Naive thymus-derived CD4-positive, alpha-beta T cell (primary cell): ENCODE measurements around the gene PTPRG. TPM values are rescaled to one million over a fixed set of nuclear protein-coding genes. Genes with fewer than 3 reads are reported as not detected.

ENCODE experiments used
- ATAC-seq: fragments of 150-1000 bp; cut with Tn5 transposase; 2 replicates; pipeline ENCODE4 v1.10.0; 2021; ENCODE audit warnings: mild to moderate bottlenecking, moderate library complexity
- CTCF ChIA-PET: fragments of 350-600 bp; sonication (Branson Sonifier 250); formaldehyde crosslinking; loops from one replicate; lab custom pipeline; 2021; ENCODE audit warnings: antibody characterized with exemption; lab: Charles Lee
- POLR2A ChIA-PET: fragments of 350-600 bp; sonication (Branson Sonifier 250); formaldehyde crosslinking; loops from one replicate; lab custom pipeline; 2021; ENCODE audit warnings: antibody characterized with exemption, inconsistent platforms; lab: Charles Lee
- DNase-seq, 9 donors: peaks; one replicate each; pipeline versions ENCODE4 v3.0.0 to v3.0.0-alpha.2; 2020 to 2022; ENCODE audit warnings: mixed read lengths in 1 of 9
- H3K27ac ChIP-seq: one replicate; pipeline ENCODE4 v1.7.0; 2013; ENCODE audit warnings: mild to moderate bottlenecking, low read depth, low read length, moderate library complexity
- H3K27me3 ChIP-seq, 2 donors: one replicate each; pipeline ENCODE4 v1.7.0; 2013; ENCODE audit warnings: low read length in 2 of 2, mild to moderate bottlenecking in 2 of 2, moderate library complexity in 2 of 2; ENCODE audit not compliant: control insufficient read depth in 2 of 2, insufficient read depth in 2 of 2
- H3K36me3 ChIP-seq, 3 experiments: 1 replicate in 2 of 3; 2 replicates in 1 of 3; pipeline ENCODE4 v1.7.0; 2013; ENCODE audit warnings: low read length in 3 of 3, mild to moderate bottlenecking in 3 of 3, moderate library complexity in 1 of 3; ENCODE audit not compliant: insufficient read depth in 3 of 3, control insufficient read depth in 2 of 3
- H3K4me1 ChIP-seq, 2 donors: one replicate each; pipeline ENCODE4 v1.7.0; 2013; ENCODE audit warnings: low read length in 2 of 2, mild to moderate bottlenecking in 2 of 2, moderate library complexity in 1 of 2; ENCODE audit not compliant: control insufficient read depth in 2 of 2, insufficient read depth in 2 of 2
- H3K4me3 ChIP-seq: 2 replicates; pipeline ENCODE4 v1.7.0; 2013; ENCODE audit warnings: mild to moderate bottlenecking, low read length
- H3K9me3 ChIP-seq, 3 experiments: 1 replicate in 2 of 3; 2 replicates in 1 of 3; pipeline ENCODE4 v1.7.0; 2013; ENCODE audit warnings: low read length in 3 of 3; ENCODE audit not compliant: control insufficient read depth in 2 of 3
- H3K27ac Mint-ChIP-seq, 9 donors: one replicate each; pipeline ENCODE4 v1.8.0; 2020 to 2022; ENCODE audit warnings: mixed read lengths in 9 of 9, mild to moderate bottlenecking in 8 of 9, moderate library complexity in 5 of 9, inconsistent platforms in 2 of 9
- H3K27me3 Mint-ChIP-seq, 5 donors: one replicate each; pipeline ENCODE4 v1.8.0; 2021 to 2022; ENCODE audit warnings: mixed read lengths in 5 of 5, mild to moderate bottlenecking in 1 of 5
- H3K36me3 Mint-ChIP-seq, 5 donors: one replicate each; pipeline ENCODE4 v1.8.0; 2020 to 2022; ENCODE audit warnings: mixed read lengths in 5 of 5, mild to moderate bottlenecking in 3 of 5, inconsistent platforms in 1 of 5
- H3K4me1 Mint-ChIP-seq, 7 donors: one replicate each; pipeline ENCODE4 v1.8.0; 2020 to 2022; ENCODE audit warnings: mixed read lengths in 7 of 7, mild to moderate bottlenecking in 3 of 7, inconsistent platforms in 1 of 7
- H3K4me3 Mint-ChIP-seq, 10 donors: one replicate each; pipeline ENCODE4 v1.8.0; 2020 to 2022; ENCODE audit warnings: mild to moderate bottlenecking in 10 of 10, mixed read lengths in 10 of 10, moderate library complexity in 6 of 10, inconsistent platforms in 2 of 10
- H3K9me3 Mint-ChIP-seq, 11 donors: one replicate each; pipeline ENCODE4 v1.8.0; 2020 to 2022; ENCODE audit warnings: mixed read lengths in 11 of 11, mild to moderate bottlenecking in 4 of 11, inconsistent platforms in 1 of 11, moderate library complexity in 1 of 11
- intact Hi-C, 2 donors: fragments of 100-400 bp; cut with micrococcal nuclease; formaldehyde crosslinking; loops; one replicate each; pipeline ENCODE4 v1.15.1; 2023
- polyA plus RNA-seq, 2 donors: library from polyadenylated mRNA; unstranded; fragments of 300-500 nt; fragmentation: Illumina TruSeq; gene quantifications; one replicate each; pipeline ENCODE4 v1.2.3, GENCODE V29; 2021
- total RNA-seq, 6 experiments: library from RNA in 5 of 6; stranded (reverse) in 5 of 6; gene quantifications; 1 replicate in 5 of 6; 2 replicates in 1 of 6; pipeline ENCODE4 v1.2.3 and lab custom pipeline; 2021 to 2026

The PTPRG gene
- total and polyA plus RNA-seq, 7 experiments from 2014 or later: 0.17 to 1.7 TPM; not detected in 5

- DNase-seq (no peak), ATAC-seq (no peak)
- Histone ChIP-seq H3K27me3 (no peaks in the 10 kb centered on the region), H3K9me3 (no peaks in the 10 kb centered on the region), H3K4me1 (no peaks in the 10 kb centered on the region), H3K4me3 (no peak overlapping the region), H3K27ac (no peak overlapping the region), H3K36me3 (no peaks in the 10 kb centered on the region)
- peaks cover 0 to 9% (median 7%) of the 10 kb centered on the region in 7 donors for H3K4me1 Mint-ChIP-seq
- H3K27ac Mint-ChIP-seq: no peak overlapping the region
- CTCF ChIA-PET: no interaction called here
- H3K9me3 Mint-ChIP-seq: peaks cover 0 to 3% (median 0%) of the 10 kb centered on the region in 11 donors
- no peak overlapping the region for H3K4me3 Mint-ChIP-seq
- peaks cover 0 to 8% (median 4%) of the 10 kb centered on the region in 5 donors for H3K27me3 Mint-ChIP-seq
- POLR2A ChIA-PET: no interaction called here
- intact Hi-C loops: loop anchor here in 1 of 2 donors (2.0 kb wide), 1 partner anchor 331 kb away; no protein-coding TSS in a partner anchor
- no peaks in the 10 kb centered on the region for H3K36me3 Mint-ChIP-seq
Observed at GRCh38 chr3:62189376-62189698, 628.0 kb downstream of the PTPRG start.

GRCh38 chr3:62192891-62193290 lies 631.5 kb downstream of the PTPRG start:
- ChIA-PET CTCF (no interaction called here), POLR2A (no interaction called here)

GRCh38 chr3:62193586-62194345 lies 632.4 kb downstream of the PTPRG start:
- POLR2A ChIA-PET: no interaction called here
- ATAC-seq: no peak
- Histone ChIP-seq H3K27me3 (no peaks in the 10 kb centered on the region), H3K36me3 (no peaks in the 10 kb centered on the region), H3K4me3 (no peak overlapping the region), H3K27ac (no peak overlapping the region), H3K9me3 (no peaks in the 10 kb centered on the region), H3K4me1 (no peaks in the 10 kb centered on the region)
- peaks cover 0 to 5% (median 3%) of the 10 kb centered on the region in 7 donors for H3K4me1 Mint-ChIP-seq
- no peaks in the 10 kb centered on the region for H3K27me3 Mint-ChIP-seq
- no peak overlapping the region for H3K27ac Mint-ChIP-seq
- CTCF ChIA-PET: no interaction called here
- no peaks in the 10 kb centered on the region for H3K9me3 Mint-ChIP-seq
- intact Hi-C loops: no loop called here
- H3K4me3 Mint-ChIP-seq: no peak overlapping the region
- DNase-seq: no peak
- H3K36me3 Mint-ChIP-seq: no peaks in the 10 kb centered on the region

More at GRCh38 chr3:62192891-62193290, 631.5 kb downstream of the PTPRG start:
- Mint-ChIP-seq H3K4me1 (peaks cover 0 to 9% (median 7%) of the 10 kb centered on the region in 7 donors), H3K36me3 (no peaks in the 10 kb centered on the region), H3K27ac (no peak overlapping the region), H3K27me3 (no peaks in the 10 kb centered on the region), H3K4me3 (no peak overlapping the region), H3K9me3 (no peaks in the 10 kb centered on the region)
- no peak overlapping the region for H3K4me3 ChIP-seq
- intact Hi-C loops: no loop called here
- DNase-seq (no peak), ATAC-seq (no peak)
- no peak overlapping the region for H3K27ac ChIP-seq
- no peaks in the 10 kb centered on the region for H3K27me3 ChIP-seq
- H3K4me1 ChIP-seq: no peaks in the 10 kb centered on the region
- H3K9me3 ChIP-seq: no peaks in the 10 kb centered on the region
- no peaks in the 10 kb centered on the region for H3K36me3 ChIP-seq

- Mint-ChIP-seq H3K27ac (no peak overlapping the region), H3K27me3 (peaks cover 0 to 3% (median 0%) of the 10 kb centered on the region in 5 donors), H3K4me3 (no peak overlapping the region), H3K9me3 (no peaks in the 10 kb centered on the region), H3K36me3 (no peaks in the 10 kb centered on the region), H3K4me1 (no peaks in the 10 kb centered on the region)
- DNase-seq (no peak), ATAC-seq (no peak)
- no peaks in the 10 kb centered on the region for H3K27me3 ChIP-seq
- intact Hi-C loops: no loop called here
- H3K9me3 ChIP-seq: no peaks in the 10 kb centered on the region
- CTCF ChIA-PET: no interaction called here
- H3K4me1 ChIP-seq: no peaks in the 10 kb centered on the region
- no peak overlapping the region for H3K4me3 ChIP-seq
- POLR2A ChIA-PET: no interaction called here
- no peaks in the 10 kb centered on the region for H3K36me3 ChIP-seq
- no peak overlapping the region for H3K27ac ChIP-seq
Observed at GRCh38 chr3:62197350-62198012, 636.1 kb downstream of the PTPRG start.

- DNase-seq: no peak
- Histone ChIP-seq H3K27me3 (no peaks in the 10 kb centered on the region), H3K4me3 (no peak overlapping the region), H3K27ac (no peak overlapping the region), H3K4me1 (no peaks in the 10 kb centered on the region), H3K36me3 (no peaks in the 10 kb centered on the region), H3K9me3 (no peaks in the 10 kb centered on the region)
- ChIA-PET POLR2A (no interaction called here), CTCF (interaction anchor here (0.8 kb wide), 1 partner anchor 11 kb away, joined by 4 read pairs; no protein-coding TSS in a partner anchor)
- Mint-ChIP-seq H3K4me1 (no peaks in the 10 kb centered on the region), H3K27ac (no peak overlapping the region), H3K4me3 (no peak overlapping the region), H3K36me3 (no peaks in the 10 kb centered on the region), H3K9me3 (no peaks in the 10 kb centered on the region), H3K27me3 (peaks cover 0 to 6% (median 3%) of the 10 kb centered on the region in 5 donors)
- ATAC-seq: no peak
- intact Hi-C loops: no loop called here
Observed at GRCh38 chr3:62199126-62199525, 637.8 kb downstream of the PTPRG start.

GRCh38 chr3:62201438-62202035 lies 640.2 kb downstream of the PTPRG start:
- Histone ChIP-seq H3K4me3 (no peak overlapping the region), H3K36me3 (no peaks in the 10 kb centered on the region), H3K27me3 (no peaks in the 10 kb centered on the region), H3K4me1 (no peaks in the 10 kb centered on the region), H3K9me3 (no peaks in the 10 kb centered on the region), H3K27ac (no peak overlapping the region)
- Mint-ChIP-seq H3K36me3 (no peaks in the 10 kb centered on the region), H3K9me3 (no peaks in the 10 kb centered on the region), H3K4me1 (no peaks in the 10 kb centered on the region), H3K27me3 (peaks cover 0 to 19% (median 3%) of the 10 kb centered on the region in 5 donors), H3K4me3 (no peak overlapping the region), H3K27ac (no peak overlapping the region)
- DNase-seq (no peak), ATAC-seq (no peak)
- ChIA-PET POLR2A (no interaction called here), CTCF (interaction anchor here (0.6 to 1.6 kb wide), 4 partner anchors 14 to 1617 kb away, joined by 4 to 7 read pairs (median 6); partner anchors contain the start of gene C3orf49)
- intact Hi-C loops: loop anchor here (2.0 to 5.0 kb wide), 2 partner anchors 357 to 1031 kb away; no protein-coding TSS in a partner anchor
